SK-N-SH treated with all-trans-retinoic acid at 6 μM for 48 hours (cell line): ENCODE results near the gene NBAS.

ENCODE experiments used
- TOX ChIP-seq: fragments of 250-450 bp; sonication (Bioruptor Pico); IDR thresholded peaks from 2 replicates; pipeline ENCODE4 v1.8.0; 2021; ENCODE audit warnings: mild to moderate bottlenecking, moderate library complexity, borderline replicate concordance
- ZC3H10 ChIP-seq: fragments of 250-450 bp; sonication (Bioruptor Pico); IDR thresholded peaks from 2 replicates; pipeline ENCODE4 v1.5.1; 2021; ENCODE audit warnings: mild to moderate bottlenecking, moderate library complexity
- ZNF565 ChIP-seq: fragments of 450-650 bp; formaldehyde crosslinking; conservative IDR thresholded peaks from 2 replicates; pipeline ENCODE4 v1.5.0; 2020; ENCODE audit warnings: low read depth, mild to moderate bottlenecking, moderate library complexity

GRCh38 chr2:15355386-15355785, 205.7 kb downstream of the NBAS start:
- TF ChIP-seq ZC3H10, result no peak
- TF ChIP-seq TOX (CRISPR knock-in tag), result no peak
- no peak for TF ChIP-seq ZNF565 (CRISPR knock-in tag)
